Endothelial cell of umbilical vein (primary cell): ENCODE data around the gene SCN9A. TPM values are rescaled to one million over a fixed set of nuclear protein-coding genes. Genes with fewer than 3 reads are reported as not detected.

Source experiments
- BruUV-seq: library from RNA; stranded (reverse); fragments of 400-500 nt; replicated peaks from 2 replicates; lab custom pipeline; 2021; lab: Mats Ljungman, UMichigan
- CTCF ChIA-PET: fragments of 300-600, 350-600 bp; sonication (Branson Sonifier 250); formaldehyde crosslinking; loops from one replicate; lab custom pipeline; 2021; ENCODE audit warnings: antibody characterized with exemption, inconsistent platforms; lab: Charles Lee
- POLR2A ChIA-PET: fragments of 300-600, 350-600 bp; sonication (Branson Sonifier 250); formaldehyde crosslinking; loops from one replicate; lab custom pipeline; 2021; ENCODE audit warnings: antibody characterized with exemption, inconsistent platforms; lab: Charles Lee
- DNase-seq: peaks from one replicate; pipeline ENCODE4 v3.0.0-alpha.2; 2011; ENCODE audit warnings: low read depth, low spot score
- FAIRE-seq: peaks from 2 replicates; lab custom pipeline; 2011; peaks lifted over from hg19 to GRCh38; lab: Jason Lieb, UNC
- H2AFZ ChIP-seq: 2 replicates; pipeline ENCODE4 v1.6.0; 2012; ENCODE audit warnings: low read depth, low read length, control low read depth, inconsistent platforms
- H3K27ac ChIP-seq: 2 replicates; pipeline ENCODE4 v1.5.1; 2011; ENCODE audit warnings: low read depth, mild to moderate bottlenecking, control low read depth, low read length, moderate library complexity; ENCODE audit not compliant: insufficient read depth
- H3K27me3 ChIP-seq, 2 experiments: 2 replicates each; pipeline versions ENCODE4 v1.6.0 to v1.6.1; 2011; ENCODE audit warnings: low read length in 2 of 2, mixed read lengths in 1 of 2; ENCODE audit not compliant: control insufficient read depth in 2 of 2, insufficient read depth in 2 of 2
- H3K36me3 ChIP-seq, 2 experiments: 2 replicates in 1 of 2; 3 replicates in 1 of 2; pipeline ENCODE4 v1.5.1; 2011; ENCODE audit warnings: low read length in 2 of 2, mild to moderate bottlenecking in 1 of 2, moderate library complexity in 1 of 2; ENCODE audit not compliant: control insufficient read depth in 2 of 2, insufficient read depth in 2 of 2; ENCODE audit errors: extremely low read depth in 1 of 2
- H3K4me1 ChIP-seq: 3 replicates; pipeline ENCODE4 v1.5.1; 2011; ENCODE audit warnings: mild to moderate bottlenecking, low read length; ENCODE audit not compliant: control insufficient read depth, insufficient read depth; ENCODE audit errors: extremely low read depth
- H3K4me2 ChIP-seq: 2 replicates; pipeline ENCODE4 v1.6.1; 2011; ENCODE audit warnings: low read length, control low read depth, mixed read lengths; ENCODE audit not compliant: insufficient read depth
- H3K4me3 ChIP-seq, 3 experiments: fragments of 200-600 bp in 1 of 3; sonication (generic), shearing (Covaris generic) in 1 of 3; replicated peaks in 1 of 3; 2 replicates each; pipeline ENCODE4 v1.5.1; 2011 to 2016; ENCODE audit warnings: control low read depth in 3 of 3, low read length in 3 of 3, mild to moderate bottlenecking in 2 of 3, inconsistent platforms in 1 of 3, low read depth in 1 of 3, moderate library complexity in 1 of 3; ENCODE audit not compliant: insufficient read depth in 1 of 3
- H3K79me2 ChIP-seq: 2 replicates; pipeline ENCODE4 v1.6.0; 2012; ENCODE audit warnings: low read length, inconsistent platforms; ENCODE audit not compliant: control insufficient read depth, insufficient read depth
- H3K9ac ChIP-seq: replicated peaks from 2 replicates; pipeline ENCODE3; 2011; ENCODE audit warnings: low read length, control low read depth; ENCODE audit not compliant: insufficient read depth; ENCODE audit errors: extremely low read depth
- H3K9me1 ChIP-seq: replicated peaks from 3 replicates; pipeline ENCODE4 v1.6.0; 2011; ENCODE audit warnings: mild to moderate bottlenecking, low read length; ENCODE audit not compliant: control insufficient read depth, insufficient read depth; ENCODE audit errors: extremely low read depth
- H3K9me3 ChIP-seq: replicated peaks from 2 replicates; pipeline ENCODE4 v1.5.1; 2012; ENCODE audit warnings: low read length, inconsistent platforms; ENCODE audit not compliant: control insufficient read depth, insufficient read depth
- H4K20me1 ChIP-seq: replicated peaks from 2 replicates; pipeline ENCODE3; 2011; ENCODE audit warnings: mild to moderate bottlenecking, low read length; ENCODE audit not compliant: control insufficient read depth, insufficient read depth; ENCODE audit errors: extremely low read depth
- CTCF ChIP-seq, 2 donors: IDR thresholded peaks; 1 replicate in 1 of 2; 2 replicates in 1 of 2; pipeline ENCODE4 v1.5.1; 2011; ENCODE audit warnings: low read length in 2 of 2, mild to moderate bottlenecking in 2 of 2, moderate library complexity in 2 of 2, control low read depth in 1 of 2, inconsistent platforms in 1 of 2, low read depth in 1 of 2; ENCODE audit not compliant: insufficient read depth in 1 of 2; ENCODE audit errors: extremely low read depth in 1 of 2
- EZH2 ChIP-seq: IDR thresholded peaks from 2 replicates; pipeline ENCODE4 v1.6.1; 2012; ENCODE audit warnings: borderline replicate concordance, low read depth, mild to moderate bottlenecking, moderate library complexity, low read length, inconsistent platforms; ENCODE audit not compliant: severe bottlenecking
- FOS ChIP-seq: IDR thresholded peaks from 2 replicates; pipeline ENCODE4 v1.6.1; 2011; ENCODE audit warnings: mild to moderate bottlenecking, low read length, moderate library complexity, borderline replicate concordance; ENCODE audit not compliant: insufficient read depth
- GATA2 ChIP-seq: IDR thresholded peaks from 2 replicates; pipeline ENCODE4 v1.7.0; 2011; ENCODE audit warnings: low read depth, mild to moderate bottlenecking, moderate library complexity, mixed read lengths, low read length; ENCODE audit not compliant: insufficient read length, insufficient read depth
- JUN ChIP-seq: IDR thresholded peaks from 2 replicates; pipeline ENCODE4 v1.6.1; 2011; ENCODE audit warnings: borderline replicate concordance, low read depth; ENCODE audit not compliant: insufficient read length, insufficient read depth
- MAX ChIP-seq: IDR thresholded peaks from 2 replicates; pipeline ENCODE4 v1.6.1; 2011; ENCODE audit not compliant: insufficient read depth, insufficient read length
- MYC ChIP-seq: IDR thresholded peaks from one replicate; pipeline ENCODE4 v1.6.1; 2011; ENCODE audit warnings: mild to moderate bottlenecking, low read depth, low read length
- POLR2A ChIP-seq: IDR thresholded peaks from 2 replicates; pipeline ENCODE4 v1.6.1; 2012; ENCODE audit warnings: low read depth, mild to moderate bottlenecking, control low read depth, low read length
- POLR2AphosphoS5 ChIP-seq: IDR thresholded peaks from 2 replicates; pipeline ENCODE4 v1.6.1; 2012; ENCODE audit warnings: low read depth, mild to moderate bottlenecking, control low read depth, low read length, moderate library complexity; ENCODE audit not compliant: insufficient read depth
- dilution Hi-C: fragments of 300-500 bp; cut with MboI; formaldehyde crosslinking; loops from one replicate; pipeline ENCODE4 v1.15.0; 2019; ENCODE audit warnings: low sequenced_read_pairs; ENCODE audit not compliant: extremely low pct_ligation_motif_present
- intact Hi-C: fragments of 100-400 bp; cut with micrococcal nuclease; formaldehyde crosslinking; loops from one replicate; pipeline ENCODE4 v1.10.0; 2022
- polyA plus RNA-seq, 4 experiments: library from polyadenylated mRNA; depleted of rRNA in 3 of 4; stranded (reverse) in 3 of 4; unstranded in 1 of 4; fragments of >200 nt; gene quantifications; 2 replicates each; pipeline versions ENCODE4 v1.2.1 to v1.2.3, GENCODE V29; 2011 to 2012; ENCODE audit warnings: missing spikeins in 1 of 4
- total RNA-seq: library from RNA; stranded (reverse); gene quantifications from 2 replicates; pipeline ENCODE4 v1.2.3, GENCODE V29; 2021

Gene SCN9A
- total and polyA plus RNA-seq, 2 donors (not counting 3 experiments of a cell fraction or from before 2014, with no cell fraction given) = 0.88 to 1.6 TPM

DNA sequence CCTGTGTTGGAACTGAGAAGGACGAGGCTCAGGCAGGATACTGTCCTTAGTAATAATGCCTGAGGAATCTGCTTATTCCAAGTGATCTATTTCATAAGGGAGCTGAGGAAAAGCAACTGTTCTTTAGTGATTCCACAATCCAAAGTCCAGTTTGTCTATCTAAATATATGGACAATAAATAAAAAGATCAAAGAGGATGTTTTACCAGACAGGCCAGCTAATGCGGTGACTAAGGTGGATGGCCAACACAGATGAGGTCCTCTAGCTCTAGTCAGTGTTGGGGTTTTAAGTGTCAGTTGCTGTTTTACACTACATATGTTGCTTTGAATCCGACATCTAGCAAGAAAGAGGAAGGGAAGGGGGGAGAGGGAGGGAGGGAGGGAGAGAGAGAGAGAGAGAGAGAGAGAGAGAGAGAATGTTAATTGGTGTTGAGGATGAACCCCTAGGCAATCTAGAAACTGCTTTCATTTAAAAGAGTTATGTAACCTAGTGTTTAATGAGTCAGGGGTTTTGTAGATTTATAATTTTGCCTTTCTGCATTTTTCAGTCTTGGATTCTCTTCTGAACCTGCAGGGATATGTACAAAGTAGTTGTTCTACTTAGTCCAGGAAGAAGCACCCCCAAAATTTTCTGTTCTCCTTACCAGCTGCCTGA lies 220.9 kb downstream of the SCN9A start:
- no peak for TF ChIP-seq POLR2AphosphoS5
- no peak for TF ChIP-seq EZH2
- TF ChIP-seq GATA2 = no peak
- no peak for TF ChIP-seq CTCF (IDR thresholded peaks at IDR 0.05; ENCODE audit: extremely low read depth in 1 of 2, insufficient read depth in 1 of 2, low read depth in 1 of 2, low read length in 2 of 2)
- TF ChIP-seq FOS = no peak
- no peak for TF ChIP-seq MYC
- no peak for TF ChIP-seq POLR2A
- no peak for TF ChIP-seq JUN
- TF ChIP-seq MAX = no peak
- no peak overlapping the region for H3K9ac ChIP-seq
- no peaks in the 10 kb centered on the region for H3K9me1 ChIP-seq
- H3K4me2 ChIP-seq = no peak overlapping the region
- H3K4me3 ChIP-seq = no peak overlapping the region
- dilution Hi-C loops = no loop called here
- POLR2A ChIA-PET = no interaction called here
- H2AFZ ChIP-seq = no peak overlapping the region
- no peak for DNase-seq
- CTCF ChIA-PET = interaction anchor here (1.1 kb wide), 1 partner anchor 206 kb away, joined by 3 read pairs; no protein-coding TSS in a partner anchor
- no peaks in the 10 kb centered on the region for H3K36me3 ChIP-seq
- no TSS peak for BruUV-seq
- H3K27me3 ChIP-seq = no peaks in the 10 kb centered on the region
- H3K4me1 ChIP-seq = no peaks in the 10 kb centered on the region
- no peak for FAIRE-seq
- no peaks in the 10 kb centered on the region for H4K20me1 ChIP-seq
- no peaks in the 10 kb centered on the region for H3K79me2 ChIP-seq
- no peak overlapping the region for H3K27ac ChIP-seq
- intact Hi-C loops = no loop called here
- H3K9me3 ChIP-seq = no peaks in the 10 kb centered on the region
